K562 treated with DMSO at 1 percent for 4 hours (cell line): ENCODE measurements around the gene ATP5MK. TPM values are rescaled to one million over a fixed set of nuclear protein-coding genes. Genes with fewer than 3 reads are reported as not detected.

Experiments used
- total RNA-seq: library from RNA; unstranded; fragments of 300-600 nt; gene quantifications from 2 replicates; pipeline ENCODE4 v1.2.3, GENCODE V29; 2022; ENCODE audit not compliant: insufficient read depth

Gene ATP5MK, protein sequence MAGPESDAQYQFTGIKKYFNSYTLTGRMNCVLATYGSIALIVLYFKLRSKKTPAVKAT
- total RNA-seq, result 562 and 576 TPM in 2 replicates

DNA sequence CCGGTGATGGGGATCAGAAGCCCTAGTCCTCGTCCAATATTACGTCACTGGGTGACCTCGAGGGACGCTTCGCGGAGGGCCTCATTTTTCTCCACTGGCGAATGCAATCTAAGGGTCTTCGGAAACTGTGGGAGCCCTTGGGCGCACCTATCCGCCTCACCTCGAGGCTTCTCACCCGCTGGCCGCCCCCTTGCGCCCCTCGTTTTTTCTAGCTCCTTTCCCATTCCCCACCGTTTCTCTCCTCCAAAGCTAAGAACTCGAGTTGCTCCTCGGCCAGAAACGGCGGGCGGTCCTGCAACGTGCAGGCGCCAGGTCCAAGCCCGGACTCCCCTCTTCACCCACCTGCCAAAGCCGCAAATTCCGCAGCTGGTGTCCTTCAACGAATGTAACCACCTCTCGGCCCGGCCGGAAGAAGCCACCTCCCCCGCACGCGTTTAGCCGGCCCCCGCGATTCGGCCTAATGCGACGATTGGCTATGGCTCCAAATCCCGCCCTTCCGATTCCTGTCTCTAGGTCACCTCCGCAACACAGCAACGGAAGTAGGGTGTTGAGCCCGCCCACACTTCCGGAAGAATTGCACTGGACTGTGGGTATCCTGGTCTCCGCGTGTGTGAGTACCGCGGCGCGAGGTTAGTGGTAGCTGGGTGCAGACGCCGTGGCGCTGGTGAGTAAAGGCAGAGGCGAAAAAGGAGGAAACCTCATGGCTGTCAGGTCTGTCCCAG is at the start of gene ATP5MK, which contains the start of gene PDCD11:
Gene ATP5MK (minus strand): TSS at position 409 of the 722 bp plus-strand sequence. CDS start 4,018 bp downstream, outside the sequence.
Gene PDCD11 (plus strand): TSS at position 560 of the 722 bp plus-strand sequence. CDS start 1,801 bp downstream, outside the sequence.

DNA sequence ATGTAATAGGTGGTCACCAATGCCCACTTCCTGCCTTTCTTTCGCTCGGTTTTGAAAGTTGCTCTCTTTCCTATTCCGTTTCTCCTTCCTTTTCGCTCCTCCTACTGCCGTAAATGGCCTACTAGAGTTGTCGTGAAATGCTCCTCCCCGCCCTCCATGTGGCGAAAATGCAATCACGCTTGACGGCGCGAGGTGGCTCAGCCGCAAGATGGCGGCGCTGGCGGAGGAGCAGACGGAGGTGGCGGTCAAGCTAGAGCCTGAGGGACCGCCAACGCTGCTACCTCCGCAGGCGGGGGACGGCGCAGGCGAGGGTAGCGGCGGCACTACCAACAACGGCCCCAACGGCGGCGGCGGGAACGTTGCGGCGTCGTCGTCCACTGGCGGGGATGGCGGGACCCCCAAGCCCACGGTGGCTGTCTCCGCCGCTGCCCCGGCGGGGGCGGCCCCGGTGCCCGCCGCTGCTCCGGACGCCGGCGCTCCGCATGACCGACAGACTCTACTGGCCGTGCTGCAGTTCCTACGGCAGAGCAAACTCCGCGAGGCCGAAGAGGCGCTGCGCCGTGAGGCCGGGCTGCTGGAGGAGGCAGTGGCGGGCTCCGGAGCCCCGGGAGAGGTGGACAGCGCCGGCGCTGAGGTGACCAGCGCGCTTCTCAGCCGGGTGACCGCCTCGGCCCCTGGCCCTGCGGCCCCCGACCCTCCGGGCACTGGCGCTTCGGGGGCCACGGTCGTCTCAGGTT is 28.3 kb downstream of the ATP5MK start, which contains the start of gene TAF5:
Gene TAF5 (plus strand): TSS at position 195 of the 737 bp plus-strand sequence. CDS start 14 bp downstream, at position 209.

DNA sequence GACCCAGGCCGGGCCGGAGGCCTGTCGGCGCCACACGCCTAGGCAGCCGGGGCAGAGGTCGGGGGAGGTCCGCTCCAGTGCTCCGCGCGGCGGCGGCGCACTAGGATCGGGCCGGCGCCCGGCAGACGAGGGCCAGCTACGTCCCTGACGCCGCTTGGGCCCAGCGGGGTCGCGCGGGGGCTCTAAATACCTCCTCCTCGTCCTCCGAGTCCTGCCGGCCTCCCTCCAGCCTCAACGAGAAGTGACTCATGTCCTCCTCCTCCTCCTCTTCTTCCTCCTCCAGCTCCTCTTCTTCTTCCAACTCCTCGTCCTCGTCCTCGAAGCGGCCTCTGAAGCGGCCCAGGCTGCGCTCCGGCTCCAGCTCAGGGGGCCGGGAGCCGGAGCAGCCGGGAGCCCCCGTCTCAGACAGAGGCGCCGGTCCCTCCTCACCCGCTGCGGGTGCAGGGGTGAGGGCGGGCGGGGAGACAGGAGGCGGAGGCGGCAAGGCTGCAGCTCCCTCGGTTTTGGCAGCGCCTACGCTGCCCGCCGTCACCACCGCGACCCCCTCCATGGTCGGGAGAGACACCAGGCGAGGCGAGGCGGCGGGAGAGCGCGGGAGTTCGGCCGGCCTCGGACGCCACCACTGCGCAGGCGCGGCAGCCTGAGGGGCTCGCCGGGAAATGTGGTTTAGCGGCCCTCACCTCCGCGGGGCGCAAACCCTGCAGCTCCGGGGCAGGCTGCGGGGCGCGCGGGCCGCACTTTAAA is 45.6 kb downstream of the ATP5MK start, which contains the start of gene PCGF6:
Gene PCGF6 (minus strand): TSS at position 624 of the 744 bp plus-strand sequence. CDS start 74 bp downstream, at position 550.

Other genes starting within 250 kb of the ATP5MK start
- gene NT5C2, start 203.2 kb downstream of the ATP5MK start, total RNA-seq, result 31.7 and 34.2 TPM in 2 replicates
- not detected in 2 replicates for gene RPEL1, start 150.6 kb downstream of the ATP5MK start, total RNA-seq
- gene INA, start 119.3 kb downstream of the ATP5MK start, total RNA-seq, result not detected in 2 replicates
- gene PCGF6, start 45.3 kb downstream of the ATP5MK start, total RNA-seq, result 9.5 and 10.3 TPM in 2 replicates
- gene TAF5, start 28.5 kb downstream of the ATP5MK start, total RNA-seq, result 5.4 and 7.2 TPM in 2 replicates
- 14.8 and 19.6 TPM in 2 replicates for gene PDCD11, start 151 bp upstream of the ATP5MK start, total RNA-seq
- gene CALHM2, start 55.9 kb upstream of the ATP5MK start, total RNA-seq, result 4.0 and 4.1 TPM in 2 replicates
- gene CALHM1, start 62.4 kb upstream of the ATP5MK start, total RNA-seq, result not detected in 2 replicates
- not detected in 2 replicates for gene CALHM3, start 82.8 kb upstream of the ATP5MK start, total RNA-seq
- gene NEURL1, start 97.2 kb upstream of the ATP5MK start, total RNA-seq, result not detected in 2 replicates